HUES64 (cell line): ENCODE results near the gene SNX21.
"Not testable (repeated sequence)": the region's sequence is repeated elsewhere in the genome, so short reads cannot be mapped to it uniquely, and the experiment has no call there.

ENCODE experiments used
- H3K27ac ChIP-seq: 2 replicates; pipeline ENCODE4 v1.7.0; 2013; ENCODE audit warnings: low read depth, low read length, inconsistent platforms
- H3K27me3 ChIP-seq: 2 replicates; pipeline ENCODE4 v1.6.1; 2013; ENCODE audit warnings: mild to moderate bottlenecking, low read length; ENCODE audit not compliant: insufficient read depth
- H3K36me3 ChIP-seq: 2 replicates; pipeline ENCODE4 v1.6.1; 2013; ENCODE audit warnings: mild to moderate bottlenecking, low read length; ENCODE audit not compliant: insufficient read depth
- H3K4me1 ChIP-seq: 2 replicates; pipeline ENCODE4 v1.6.1; 2013; ENCODE audit warnings: mild to moderate bottlenecking, low read length, moderate library complexity; ENCODE audit not compliant: insufficient read depth
- H3K4me3 ChIP-seq: 2 replicates; pipeline ENCODE4 v1.5.1; 2013; ENCODE audit warnings: mild to moderate bottlenecking, low read length, moderate library complexity
- H3K9ac ChIP-seq: 2 replicates; pipeline ENCODE4 v1.6.1; 2013; ENCODE audit warnings: mild to moderate bottlenecking, low read depth, low read length
- H3K9me3 ChIP-seq: 2 replicates; pipeline ENCODE4 v1.6.1; 2013; ENCODE audit warnings: low read depth, low read length; ENCODE audit not compliant: insufficient read depth
- WGBS: fragments of 150-250, 120-280 bp; methylation state at CpG from one replicate; pipeline ENCODE4 v1.1.7; 2013; ENCODE audit warnings: missing lambda C conversion rate; 5-methylcytosine and 5-hydroxymethylcytosine counted together

Gene SNX21

DNA sequence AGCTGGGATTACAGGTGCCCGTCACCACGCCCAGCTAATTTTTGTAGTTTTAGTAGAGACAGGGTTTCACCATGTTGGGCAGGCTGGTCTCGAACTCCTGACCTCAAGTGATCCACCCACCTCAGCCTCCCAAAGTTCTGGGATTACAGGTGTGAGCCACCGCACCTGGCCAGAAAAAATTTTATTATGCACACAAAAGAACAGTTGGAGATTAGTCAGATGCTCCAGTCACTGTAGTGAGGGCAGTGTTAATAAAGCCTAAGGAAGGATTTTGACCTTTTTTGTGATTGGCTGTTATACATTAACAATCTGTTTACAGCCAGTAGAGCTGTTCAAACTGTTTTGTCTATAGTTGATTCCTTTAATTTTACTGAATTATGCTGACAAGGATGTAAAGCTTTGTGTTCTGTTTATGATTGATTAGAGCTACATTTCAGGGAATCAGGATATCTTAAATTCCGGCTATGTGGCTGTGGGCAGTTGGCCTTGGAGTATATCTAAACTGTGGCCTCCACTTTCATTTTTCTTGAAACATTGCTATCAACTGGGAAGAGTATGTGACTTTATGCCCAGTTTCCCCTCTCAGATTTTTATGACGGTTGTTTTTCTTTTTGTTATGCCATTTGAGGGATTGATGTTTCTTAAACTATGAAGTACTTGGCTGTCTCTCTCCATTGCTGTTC is 33.7 kb downstream of the SNX21 start:
- no peaks in the 10 kb centered on the region for H3K36me3 ChIP-seq
- H3K4me3 ChIP-seq, result no peak overlapping the region
- H3K27me3 ChIP-seq, result no peaks in the 10 kb centered on the region
- no peaks in the 10 kb centered on the region for H3K4me1 ChIP-seq
- no peaks in the 10 kb centered on the region for H3K9me3 ChIP-seq
- H3K9ac ChIP-seq, result no peak overlapping the region
- H3K27ac ChIP-seq, result no peak overlapping the region
- WGBS, result 96% methylated on average over 6 of the region's 6 CpGs

DNA sequence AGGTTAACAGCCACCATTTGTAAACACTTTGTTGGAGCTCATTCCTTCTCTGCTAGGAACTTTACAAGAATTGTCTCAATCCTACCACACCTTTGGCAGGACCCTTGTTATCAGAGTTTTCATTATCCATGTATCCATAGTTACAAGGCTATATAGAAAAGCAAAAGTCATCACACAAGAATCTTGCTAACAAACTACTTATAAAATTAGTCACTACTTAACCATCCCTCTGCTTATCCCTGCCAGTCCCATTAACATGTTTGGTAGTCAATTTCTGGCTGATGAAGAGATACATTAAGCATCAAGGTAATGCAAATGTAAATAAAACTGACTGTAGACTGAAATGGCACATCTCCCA is 34.2 kb downstream of the SNX21 start:
- H3K27me3 ChIP-seq, result no peaks in the 10 kb centered on the region
- no peaks in the 10 kb centered on the region for H3K9me3 ChIP-seq
- H3K27ac ChIP-seq, result no peak overlapping the region
- no peaks in the 10 kb centered on the region for H3K36me3 ChIP-seq
- H3K9ac ChIP-seq, result no peak overlapping the region
- H3K4me3 ChIP-seq, result no peak overlapping the region
- H3K4me1 ChIP-seq, result no peaks in the 10 kb centered on the region

DNA sequence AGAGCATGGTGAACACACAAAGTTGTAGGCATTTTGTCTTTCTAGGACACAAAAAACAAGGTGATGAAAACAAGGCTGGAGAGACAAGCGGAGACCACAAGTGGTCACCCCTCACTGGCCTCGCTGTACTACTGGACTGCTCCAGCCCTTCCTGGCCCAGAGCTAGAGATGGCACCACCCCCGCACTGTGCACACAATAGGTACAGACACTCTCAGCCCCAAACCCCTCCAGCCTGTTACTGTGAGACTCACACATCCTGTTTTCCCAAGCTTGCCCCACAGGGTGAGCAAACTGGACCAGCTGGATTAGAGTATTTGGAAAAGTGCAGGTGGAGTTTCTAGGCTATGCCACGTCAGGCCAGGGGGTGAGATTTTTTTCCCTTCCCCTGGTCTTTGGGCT is 39.0 kb downstream of the SNX21 start:
- Histone ChIP-seq H3K36me3 (peaks cover 10% of the 10 kb centered on the region; the same call in 1 of the 2 replicates), H3K9ac (no peak overlapping the region), H3K27me3 (no peaks in the 10 kb centered on the region), H3K4me1 (no peaks in the 10 kb centered on the region), H3K27ac (no peak overlapping the region), H3K4me3 (no peak overlapping the region), H3K9me3 (no peaks in the 10 kb centered on the region)
- WGBS, result 87% methylated on average over 4 of the region's 4 CpGs

DNA sequence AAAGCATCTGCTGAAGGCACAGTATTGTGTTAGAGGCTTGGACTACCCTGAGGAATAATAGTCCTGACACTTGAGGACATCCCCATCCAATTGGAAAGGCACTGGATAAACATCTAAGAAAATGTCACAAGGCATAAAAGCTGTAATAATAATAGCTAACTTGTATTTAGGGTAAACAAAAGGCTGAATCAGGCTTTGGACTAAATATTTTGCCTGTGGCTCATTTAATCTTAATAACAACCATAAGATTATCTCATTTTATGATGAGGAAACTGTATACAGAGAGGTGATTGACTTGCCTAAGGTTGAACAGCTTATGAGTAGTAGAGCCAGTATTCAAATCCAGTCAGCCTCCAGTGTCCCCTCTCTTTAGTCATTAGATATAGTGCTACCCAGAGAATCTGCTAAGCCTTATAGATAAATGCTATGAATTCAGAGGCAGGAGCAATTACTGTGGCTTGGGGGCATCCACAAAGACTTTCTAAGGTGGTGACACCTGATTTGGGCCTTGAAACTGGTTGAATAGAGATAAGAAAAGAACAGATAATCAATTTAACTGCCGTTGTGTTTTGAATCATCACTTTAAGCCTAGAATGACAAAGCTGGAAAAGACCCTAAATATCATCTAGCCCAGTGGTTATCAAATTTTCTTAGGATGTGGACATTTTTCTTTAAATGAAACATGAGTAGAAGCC is 40.0 kb downstream of the SNX21 start:
- WGBS, result 100% methylated on average over 1 of the region's 1 CpG

DNA sequence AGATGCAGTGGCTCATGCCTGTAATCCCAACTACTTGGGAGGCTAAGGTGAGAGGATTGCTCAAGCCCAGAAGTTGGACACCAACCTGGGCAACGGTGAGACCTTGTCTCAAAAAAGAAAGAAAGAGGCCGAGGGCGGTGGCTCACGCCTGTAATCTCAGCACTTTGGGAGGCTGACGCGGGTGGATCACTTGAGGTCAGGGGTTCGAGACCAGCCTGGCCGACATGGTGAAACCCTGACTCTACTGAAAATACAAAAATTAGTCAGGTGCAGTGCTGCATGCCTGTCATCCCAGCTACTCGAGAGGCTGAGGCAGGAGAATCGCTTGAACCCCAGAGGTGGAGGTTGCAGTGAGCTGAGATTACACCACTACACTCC is 40.5 kb downstream of the SNX21 start:
- not testable (repeated sequence) for H3K27ac ChIP-seq, H3K4me1 ChIP-seq, H3K27me3 ChIP-seq, H3K4me3 ChIP-seq, H3K9me3 ChIP-seq, H3K9ac ChIP-seq
- 95% methylated on average over 10 of the region's 10 CpGs for WGBS
- H3K36me3 ChIP-seq, result peaks cover 18% of the 10 kb centered on the region

More for the DNA sequence above, 40.0 kb downstream of the SNX21 start:
- H3K4me1 ChIP-seq, result no peaks in the 10 kb centered on the region
- no peaks in the 10 kb centered on the region for H3K9me3 ChIP-seq
- no peak overlapping the region for H3K4me3 ChIP-seq
- no peak overlapping the region for H3K27ac ChIP-seq
- no peaks in the 10 kb centered on the region for H3K27me3 ChIP-seq
- H3K36me3 ChIP-seq, result peaks cover 18% of the 10 kb centered on the region
- H3K9ac ChIP-seq, result no peak overlapping the region

DNA sequence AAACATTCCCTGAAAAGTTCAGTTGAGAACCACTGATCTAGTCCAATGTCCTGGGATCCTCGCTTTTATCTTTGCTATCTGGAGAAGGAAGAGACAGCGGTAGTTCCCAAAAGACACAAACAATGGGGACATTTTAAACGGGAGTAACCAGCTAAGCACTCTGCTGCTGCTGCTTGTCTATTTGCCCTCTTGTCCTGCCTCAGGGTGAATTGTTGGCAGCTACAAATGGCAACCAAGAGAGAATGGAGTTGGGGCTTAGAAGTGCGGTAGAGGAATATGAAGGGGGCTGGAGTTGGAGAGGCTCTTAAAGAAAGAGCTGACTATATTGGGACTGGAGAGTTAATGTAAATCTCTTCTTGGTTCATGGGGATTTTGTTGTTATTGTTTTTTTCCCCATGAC is 41.0 kb downstream of the SNX21 start:
- no peaks in the 10 kb centered on the region for H3K4me1 ChIP-seq
- H3K36me3 ChIP-seq, result peaks cover 18% of the 10 kb centered on the region
- H3K27me3 ChIP-seq, result no peaks in the 10 kb centered on the region
- H3K4me3 ChIP-seq, result no peak overlapping the region
- no peaks in the 10 kb centered on the region for H3K9me3 ChIP-seq
- H3K27ac ChIP-seq, result no peak overlapping the region
- WGBS, result 89% methylated on average over 4 of the region's 4 CpGs
- no peak overlapping the region for H3K9ac ChIP-seq

DNA sequence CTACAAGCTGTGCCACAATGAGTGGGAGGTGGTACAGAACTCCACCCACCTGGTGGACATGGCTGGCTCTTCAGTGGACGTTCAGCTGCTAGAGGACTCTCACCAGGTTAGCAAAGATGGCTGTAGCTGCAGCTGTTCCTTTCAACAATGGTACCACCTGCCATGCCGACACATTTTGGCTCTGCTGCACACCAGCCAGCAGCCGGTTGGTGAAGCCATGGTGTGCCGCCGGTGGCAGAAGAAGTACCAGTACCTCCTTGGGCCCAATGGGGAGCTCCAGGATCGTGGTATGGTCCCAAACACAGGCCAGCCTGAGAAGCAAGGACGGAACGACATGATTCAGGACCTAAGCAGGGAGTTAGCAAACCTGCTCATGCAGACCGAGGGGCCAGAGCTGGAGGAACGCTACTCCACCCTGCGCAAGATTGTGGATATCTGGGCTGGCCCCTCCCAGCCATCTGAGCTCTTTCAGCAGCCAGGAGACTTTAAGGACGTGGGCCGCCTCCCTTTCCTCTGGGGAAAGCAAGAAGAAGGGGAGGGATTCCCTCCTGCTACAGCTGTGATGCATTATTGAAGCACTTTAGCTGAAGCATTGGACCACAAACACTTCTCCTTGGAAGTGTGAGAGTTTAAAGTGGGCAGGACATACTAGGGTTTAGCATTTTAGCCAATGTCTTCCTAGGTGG is 44.6 kb downstream of the SNX21 start:
- Histone ChIP-seq H3K36me3 (peaks cover 27% of the 10 kb centered on the region), H3K4me1 (no peaks in the 10 kb centered on the region), H3K4me3 (no peak overlapping the region), H3K27ac (no peak overlapping the region), H3K27me3 (no peaks in the 10 kb centered on the region), H3K9ac (no peak overlapping the region), H3K9me3 (no peaks in the 10 kb centered on the region)
- 92% methylated on average over 13 of the region's 13 CpGs for WGBS

DNA sequence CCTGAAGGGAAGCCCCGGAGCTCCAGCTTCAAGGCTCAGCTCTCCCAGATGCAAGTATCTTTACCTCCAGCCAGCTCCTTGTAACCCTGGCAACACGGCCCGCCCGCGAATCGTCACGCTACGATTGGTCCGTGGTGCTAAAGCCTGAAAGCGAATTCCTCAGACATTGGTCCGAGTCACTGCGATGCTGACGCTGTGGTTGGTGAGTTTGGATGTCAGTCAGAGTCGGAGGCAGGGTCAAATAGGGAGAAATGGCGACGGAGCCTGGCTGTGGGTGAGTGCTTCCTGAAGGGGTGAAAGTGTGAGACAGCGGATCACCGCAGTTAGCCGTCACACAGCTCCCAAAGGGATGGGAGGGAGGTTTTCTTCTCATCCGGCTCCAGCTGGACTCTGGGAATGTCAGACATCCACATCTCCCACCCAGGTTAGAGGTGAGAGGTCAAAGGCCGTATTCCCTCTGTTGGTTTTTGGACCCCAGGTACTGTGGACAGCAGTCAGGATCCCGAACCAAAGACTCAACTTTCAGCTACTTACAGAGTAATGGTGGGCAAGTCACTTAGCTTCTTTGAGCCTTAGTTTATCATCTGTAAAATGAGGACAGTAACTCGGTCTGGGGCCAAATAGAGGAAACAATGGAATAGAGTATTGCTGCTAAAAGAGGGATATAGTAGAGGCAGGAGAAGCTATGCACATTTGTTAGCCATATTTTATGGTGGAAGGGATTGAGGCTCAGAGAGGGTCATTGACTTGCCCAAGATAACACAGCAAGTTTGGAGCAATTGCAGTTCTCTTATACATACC is 47.6 kb downstream of the SNX21 start, which contains the start of gene ZSWIM1:
Gene ZSWIM1, plus strand, starts transcription at position 240 of the 801 bp plus-strand sequence. CDS start 1,366 bp downstream, outside the sequence.
- Histone ChIP-seq H3K27me3 (no peaks in the 10 kb centered on the region), H3K9ac (peak within 1 kb of the TSS; percentile 62), H3K27ac (peak within 1 kb of the TSS; percentile 14; the same call in 1 of the 2 replicates), H3K4me3 (peak within 1 kb of the TSS; percentile 64), H3K9me3 (no peaks in the 10 kb centered on the region), H3K4me1 (no peaks in the 10 kb centered on the region), H3K36me3 (peaks cover 42% of the 10 kb centered on the region)
- 2% methylated on average over 23 of the region's 23 CpGs for whole genome bisulfite sequencing

DNA sequence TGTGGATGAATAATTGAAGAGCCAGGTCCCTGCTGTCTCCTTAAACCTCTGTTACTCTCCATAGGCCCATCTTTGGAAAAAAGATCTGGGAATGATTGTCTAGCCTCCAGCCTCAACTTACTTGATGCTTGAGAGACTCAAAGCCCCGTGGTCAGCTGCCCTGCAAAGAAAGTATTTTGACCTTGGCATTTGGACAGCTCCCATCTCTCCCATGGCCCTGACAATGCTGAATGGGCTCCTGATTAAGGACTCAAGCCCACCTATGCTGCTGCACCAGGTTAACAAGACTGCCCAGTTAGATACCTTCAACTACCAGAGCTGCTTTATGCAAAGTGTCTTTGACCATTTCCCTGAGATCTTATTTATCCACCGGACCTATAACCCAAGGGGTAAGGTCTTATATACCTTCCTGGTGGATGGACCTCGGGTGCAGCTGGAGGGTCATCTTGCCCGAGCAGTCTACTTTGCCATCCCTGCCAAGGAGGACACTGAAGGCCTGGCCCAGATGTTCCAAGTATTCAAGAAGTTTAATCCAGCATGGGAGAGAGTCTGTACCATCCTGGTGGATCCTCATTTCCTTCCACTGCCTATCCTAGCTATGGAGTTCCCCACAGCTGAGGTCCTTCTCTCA is 49.0 kb downstream of the SNX21 start:
- Histone ChIP-seq H3K4me1 (no peaks in the 10 kb centered on the region), H3K4me3 (no peak overlapping the region), H3K9me3 (no peaks in the 10 kb centered on the region), H3K27me3 (no peaks in the 10 kb centered on the region), H3K36me3 (peaks cover 38% of the 10 kb centered on the region), H3K27ac (no peak overlapping the region), H3K9ac (no peak overlapping the region)
- WGBS, result 97% methylated on average over 4 of the region's 4 CpGs

DNA sequence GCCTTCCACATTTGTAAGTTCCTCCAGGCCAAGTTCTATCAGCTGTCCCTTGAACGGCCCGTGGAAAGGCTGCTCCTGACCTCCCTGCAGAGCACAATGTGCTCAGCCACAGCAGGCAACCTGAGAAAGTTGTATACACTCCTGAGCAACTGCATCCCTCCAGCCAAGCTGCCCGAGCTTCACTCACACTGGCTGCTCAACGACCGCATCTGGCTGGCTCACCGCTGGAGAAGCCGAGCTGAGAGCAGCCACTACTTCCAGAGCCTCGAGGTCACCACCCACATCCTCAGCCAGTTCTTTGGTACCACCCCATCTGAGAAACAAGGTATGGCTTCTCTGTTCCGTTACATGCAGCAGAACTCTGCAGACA is 49.5 kb downstream of the SNX21 start:
- H3K27ac ChIP-seq, result no peak overlapping the region
- H3K27me3 ChIP-seq, result no peaks in the 10 kb centered on the region
- no peak overlapping the region for H3K4me3 ChIP-seq
- 95% methylated on average over 9 of the region's 9 CpGs for WGBS
- no peaks in the 10 kb centered on the region for H3K4me1 ChIP-seq
- H3K36me3 ChIP-seq, result peaks cover 35% of the 10 kb centered on the region
- H3K9ac ChIP-seq, result no peak overlapping the region
- no peaks in the 10 kb centered on the region for H3K9me3 ChIP-seq
